A673 (cell line): Measurements from ENCODE around the gene RABGAP1L.

Experiments used
- EZH2 ChIP-seq: fragments of 200-600 bp; sonication (generic); IDR thresholded peaks from 2 replicates; pipeline ENCODE4 v1.6.1; 2017; ENCODE audit warnings: borderline replicate concordance, low read depth, mild to moderate bottlenecking, mixed read lengths, antibody characterized with exemption, low read length; ENCODE audit not compliant: poor library complexity, severe bottlenecking
- TF ChIP-seq, protein P1 (sequence below): fragments of 300-800, 200-600 bp; sonication (generic); conservative IDR thresholded peaks from 2 replicates; pipeline ENCODE4 v1.5.1; 2017; ENCODE audit warnings: low read depth, mild to moderate bottlenecking, antibody characterized with exemption, low read length, moderate library complexity, mixed read lengths

DNA sequence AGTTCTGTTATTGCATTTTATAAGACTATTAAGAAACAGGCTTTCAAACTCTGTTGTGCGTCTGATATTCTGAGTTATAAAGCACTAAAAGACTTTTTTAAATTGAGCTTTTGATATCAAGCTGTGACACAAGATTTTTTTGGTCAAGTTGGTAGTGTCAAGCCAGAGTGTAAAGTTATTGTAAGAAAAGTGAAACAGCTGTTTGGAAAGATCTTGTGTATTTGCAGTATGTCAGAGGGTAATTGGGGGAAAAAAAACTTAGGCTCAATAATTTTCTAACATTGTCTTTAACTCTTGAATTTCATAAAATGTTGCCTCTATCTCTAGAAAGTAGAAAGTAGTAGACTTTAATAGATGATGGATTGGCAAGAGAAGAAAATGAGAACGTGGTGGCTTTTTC is 844.2 kb downstream of the RABGAP1L start:
- TF ChIP-seq, protein P1, sequence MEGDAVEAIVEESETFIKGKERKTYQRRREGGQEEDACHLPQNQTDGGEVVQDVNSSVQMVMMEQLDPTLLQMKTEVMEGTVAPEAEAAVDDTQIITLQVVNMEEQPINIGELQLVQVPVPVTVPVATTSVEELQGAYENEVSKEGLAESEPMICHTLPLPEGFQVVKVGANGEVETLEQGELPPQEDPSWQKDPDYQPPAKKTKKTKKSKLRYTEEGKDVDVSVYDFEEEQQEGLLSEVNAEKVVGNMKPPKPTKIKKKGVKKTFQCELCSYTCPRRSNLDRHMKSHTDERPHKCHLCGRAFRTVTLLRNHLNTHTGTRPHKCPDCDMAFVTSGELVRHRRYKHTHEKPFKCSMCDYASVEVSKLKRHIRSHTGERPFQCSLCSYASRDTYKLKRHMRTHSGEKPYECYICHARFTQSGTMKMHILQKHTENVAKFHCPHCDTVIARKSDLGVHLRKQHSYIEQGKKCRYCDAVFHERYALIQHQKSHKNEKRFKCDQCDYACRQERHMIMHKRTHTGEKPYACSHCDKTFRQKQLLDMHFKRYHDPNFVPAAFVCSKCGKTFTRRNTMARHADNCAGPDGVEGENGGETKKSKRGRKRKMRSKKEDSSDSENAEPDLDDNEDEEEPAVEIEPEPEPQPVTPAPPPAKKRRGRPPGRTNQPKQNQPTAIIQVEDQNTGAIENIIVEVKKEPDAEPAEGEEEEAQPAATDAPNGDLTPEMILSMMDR: no peak
- TF ChIP-seq EZH2: no peak
